Activated naive CD4-positive, alpha-beta T cell treated with Interleukin-2 at 50 U/mL for 16 hours (primary cell): ENCODE measurements around the gene DYNC1LI1.

ENCODE experiments used
- DNase-seq: peaks from one replicate; pipeline ENCODE4 v3.0.0-alpha.2; 2020

Gene DYNC1LI1

GRCh38 chr3:32570421-32571191 lies at the start of gene DYNC1LI1:
DYNC1LI1 (minus strand) TSS chr3:32570858; CDS start chr3:32570770, 88 bp downstream.
- peak; percentile 94 for DNase-seq

DNA sequence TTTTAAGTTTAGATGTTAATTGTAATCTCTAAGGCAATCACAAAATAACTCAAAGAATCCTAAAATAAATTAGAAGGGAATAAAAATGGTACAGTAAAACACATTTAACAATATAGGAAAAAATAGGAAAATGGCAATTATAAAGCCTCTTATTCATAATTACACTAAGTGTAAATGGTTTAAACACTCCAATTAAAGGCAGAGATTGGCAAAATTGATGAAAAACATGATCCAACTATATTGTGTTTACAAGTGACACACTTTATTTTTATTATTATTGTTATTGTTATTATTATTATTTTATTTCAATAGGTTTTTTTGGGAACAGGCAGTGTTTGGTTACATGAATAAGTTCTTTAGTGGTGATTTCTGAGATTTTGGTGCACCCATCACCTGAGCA lies 48.7 kb upstream of the DYNC1LI1 start:
- DNase-seq = no peak

- no peak for DNase-seq
Observed at GRCh38 chr3:32616267-32616962, 45.8 kb upstream of the DYNC1LI1 start.

DNA sequence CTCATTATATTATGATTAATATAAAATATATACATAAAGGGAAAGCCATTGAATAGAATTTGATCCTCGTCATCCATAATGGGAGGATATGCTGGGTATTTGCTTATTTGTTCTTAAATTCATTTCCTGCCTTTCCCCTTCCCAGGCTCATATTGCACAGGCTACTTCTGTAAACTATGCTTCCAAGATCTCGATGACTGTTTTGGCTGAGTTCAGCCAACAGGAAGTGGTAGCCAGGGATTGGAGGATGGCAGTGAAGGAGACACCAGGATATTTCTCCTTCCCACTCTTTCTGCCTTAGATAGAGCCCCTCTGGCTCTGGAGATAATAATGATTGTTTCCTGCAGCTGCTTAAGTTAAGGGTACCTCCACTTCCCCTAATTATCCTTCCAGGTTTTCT lies 44.3 kb upstream of the DYNC1LI1 start:
- DNase-seq = no peak

DNA sequence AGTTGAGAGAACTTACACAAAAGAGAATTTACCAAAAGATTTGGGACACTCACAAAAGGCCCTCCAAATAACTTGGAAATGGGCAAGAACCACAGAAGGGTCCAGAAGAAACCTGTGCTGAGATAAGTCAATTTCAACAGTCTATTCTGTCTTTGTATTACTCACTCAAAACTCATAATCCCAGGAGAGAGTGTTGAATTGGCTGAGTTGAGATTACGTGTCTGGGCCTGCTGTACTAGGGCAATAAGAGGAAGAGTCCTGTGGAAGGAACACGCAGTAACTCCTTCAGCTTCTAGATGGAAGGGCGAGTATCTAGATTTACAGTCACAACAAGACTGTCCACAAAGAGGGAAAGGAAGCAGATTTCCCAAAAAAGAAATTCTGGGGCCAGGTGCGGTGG lies 42.5 kb upstream of the DYNC1LI1 start:
- DNase-seq = no peak

DNA sequence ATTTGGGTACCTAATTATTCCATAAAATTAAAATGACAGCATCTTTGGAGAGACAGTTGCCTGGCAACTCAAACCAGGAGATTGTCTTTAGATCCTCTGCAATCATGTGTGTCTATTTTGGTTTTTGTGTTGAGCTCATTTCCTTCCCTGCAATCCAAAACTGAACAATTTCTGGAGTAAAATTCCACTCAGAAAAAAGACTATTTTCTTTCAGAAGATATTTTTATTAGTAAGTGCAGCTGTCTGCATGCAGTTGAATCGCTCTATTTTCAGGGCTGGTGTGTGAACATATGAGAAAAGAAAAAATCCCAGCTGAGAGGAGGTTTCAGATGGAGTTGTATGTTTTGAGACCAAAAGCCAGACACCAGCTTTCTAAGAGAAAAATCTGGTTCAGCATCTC lies 41.9 kb upstream of the DYNC1LI1 start:
- no peak for DNase-seq

GRCh38 chr3:32607522-32607921 lies 36.9 kb upstream of the DYNC1LI1 start:
- no peak for DNase-seq

DNA sequence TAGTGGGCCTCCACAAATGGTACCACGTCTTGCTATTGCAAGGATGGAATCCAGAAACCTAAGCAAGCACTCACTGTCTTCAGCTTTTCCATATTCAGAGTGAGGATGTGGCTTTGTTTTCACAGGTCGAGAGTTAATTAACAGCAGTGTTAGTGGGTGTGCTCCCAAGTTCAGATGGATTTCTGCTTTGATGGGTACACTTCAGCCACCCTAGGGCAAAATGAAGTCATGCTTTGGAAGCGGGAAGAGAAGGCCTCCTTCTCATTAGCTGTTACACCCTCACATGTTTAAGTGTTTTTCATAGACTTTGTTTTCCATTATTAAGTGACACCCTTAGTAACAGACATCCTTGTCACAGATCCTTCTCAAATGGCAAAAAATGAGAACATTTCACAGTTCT lies 36.3 kb upstream of the DYNC1LI1 start:
- DNase-seq = no peak

- no peak for DNase-seq
Observed at GRCh38 chr3:32606277-32606676, 35.6 kb upstream of the DYNC1LI1 start.

GRCh38 chr3:32603064-32603463 lies 32.4 kb upstream of the DYNC1LI1 start:
- no peak for DNase-seq

GRCh38 chr3:32602206-32602605 lies 31.5 kb upstream of the DYNC1LI1 start:
- DNase-seq = no peak

DNA sequence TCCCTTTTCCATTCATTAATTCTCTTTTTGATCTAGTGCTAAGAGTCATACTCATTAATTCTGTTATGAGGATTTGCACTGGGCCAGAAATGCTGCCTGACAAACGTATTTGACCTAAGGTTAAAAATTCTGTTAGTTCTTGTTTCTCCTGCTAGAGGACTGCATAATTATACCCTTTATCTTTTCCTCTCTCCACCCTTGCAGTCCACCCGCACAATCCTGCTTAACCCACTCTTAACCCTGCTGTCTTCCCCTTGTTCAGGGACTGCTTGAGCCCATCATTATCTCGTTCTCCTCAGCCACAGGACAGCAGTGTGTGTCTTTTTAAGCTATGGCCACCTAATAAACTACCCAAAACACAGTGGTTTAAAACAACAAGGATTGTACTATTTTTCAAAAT lies 31.1 kb upstream of the DYNC1LI1 start:
- DNase-seq = no peak

GRCh38 chr3:32597656-32598055 lies 27.0 kb upstream of the DYNC1LI1 start:
- DNase-seq = no peak

- no peak for DNase-seq
Observed at GRCh38 chr3:32596909-32597369, 26.3 kb upstream of the DYNC1LI1 start.

DNA sequence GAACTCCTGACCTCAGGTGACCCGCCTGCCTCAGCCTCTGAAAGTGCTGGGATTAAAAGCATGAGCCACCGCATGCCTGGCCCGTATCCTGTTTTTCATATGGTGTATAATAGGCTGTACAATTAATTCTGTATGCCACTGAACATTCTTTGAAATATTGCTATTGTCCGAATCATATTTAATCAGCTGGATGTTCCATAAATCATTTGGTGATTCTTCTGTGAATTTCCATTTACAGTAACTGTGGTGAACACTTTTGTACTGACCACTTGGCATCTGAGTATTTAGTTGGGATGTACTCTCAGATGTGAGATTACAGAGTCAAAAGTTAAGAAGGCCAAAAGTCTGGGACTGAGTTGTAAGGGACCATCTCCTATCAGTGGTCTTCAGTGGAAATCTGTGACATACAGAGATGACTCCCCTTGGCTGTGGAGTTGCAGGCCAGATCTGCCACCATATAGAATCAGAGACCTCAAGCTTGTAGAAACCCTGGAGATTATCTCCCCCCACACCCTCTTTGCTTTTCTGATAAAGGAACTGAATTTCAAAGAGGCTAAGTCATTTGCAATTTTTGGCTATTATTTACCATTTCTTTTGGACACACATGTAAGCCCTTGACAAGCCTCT lies 25.7 kb upstream of the DYNC1LI1 start:
- no peak for DNase-seq

GRCh38 chr3:32595323-32595722 lies 24.7 kb upstream of the DYNC1LI1 start:
- no peak for DNase-seq

- no peak for DNase-seq
Observed at GRCh38 chr3:32593903-32594525, 23.4 kb upstream of the DYNC1LI1 start.

- no peak for DNase-seq
Observed at GRCh38 chr3:32592696-32593353, 22.2 kb upstream of the DYNC1LI1 start.

DNA sequence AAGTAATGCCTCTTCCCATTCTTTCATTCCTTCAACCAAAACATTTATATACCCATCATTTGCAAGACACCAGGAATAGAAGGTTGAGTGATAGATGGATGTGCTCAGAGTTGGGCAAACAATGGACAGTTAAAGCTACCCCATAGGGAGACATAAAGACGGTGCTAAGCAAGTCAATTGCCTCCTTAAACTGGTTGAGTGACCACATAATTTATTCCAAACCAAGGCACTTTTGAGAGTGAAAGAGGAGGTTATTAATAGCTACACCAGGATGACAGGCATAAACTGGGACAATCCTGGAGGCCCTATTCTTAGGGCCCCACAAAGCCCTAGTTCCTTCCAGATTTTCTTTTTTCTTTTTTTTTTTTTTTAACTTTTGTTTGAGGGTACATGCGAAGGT lies 21.4 kb upstream of the DYNC1LI1 start:
- no peak for DNase-seq

DNA sequence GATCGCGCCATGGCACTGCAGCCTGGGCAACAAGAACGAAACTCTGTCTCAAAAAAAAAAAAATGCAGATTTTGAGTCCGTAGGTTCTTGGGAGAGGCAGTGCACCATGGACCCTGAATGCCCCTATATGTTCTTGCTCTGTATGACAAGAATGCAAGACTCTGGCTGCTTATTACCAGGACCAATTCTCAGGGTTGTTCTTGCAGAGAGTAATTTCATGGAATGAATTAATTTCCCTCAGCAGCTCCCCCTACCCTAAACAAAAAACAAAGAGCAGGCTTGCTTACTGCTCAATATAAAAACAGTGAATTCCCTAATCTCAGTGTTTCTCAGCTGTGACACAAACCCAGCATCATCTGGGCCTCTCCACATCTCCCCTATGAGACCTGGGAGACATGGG lies 20.5 kb upstream of the DYNC1LI1 start:
- DNase-seq = no peak

- DNase-seq = no peak
Observed at GRCh38 chr3:32586356-32586755, 15.7 kb upstream of the DYNC1LI1 start.

- no peak for DNase-seq
Observed at GRCh38 chr3:32584660-32585059, 14.0 kb upstream of the DYNC1LI1 start.

DNA sequence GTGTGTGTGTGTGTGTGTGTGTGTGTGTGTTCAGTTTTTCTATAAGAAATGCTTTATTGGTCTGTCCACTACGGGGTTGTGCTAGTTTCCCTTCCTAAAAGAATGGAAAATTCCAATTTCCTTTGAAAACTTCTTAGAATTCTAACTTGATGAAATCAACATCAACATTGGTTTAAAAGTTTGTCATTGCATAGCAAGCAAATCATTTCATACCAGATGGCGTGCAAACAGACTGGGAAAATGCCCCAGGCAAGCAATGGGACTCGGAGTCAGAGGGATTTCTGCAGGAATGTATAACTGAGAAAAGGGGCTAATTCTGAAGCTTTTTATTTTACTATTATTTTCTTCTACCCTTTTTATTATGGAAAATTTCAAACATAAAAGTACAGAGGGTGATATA lies 13.1 kb upstream of the DYNC1LI1 start:
- DNase-seq = no peak
